Colonic mucosa (tissue), 4 donors: ENCODE measurements around the gene KIF22. TPM values are rescaled to one million over a fixed set of nuclear protein-coding genes. Genes with fewer than 3 reads are reported as not detected.

Experiments used
- DNase-seq: peaks from one replicate; pipeline ENCODE4 v3.0.0-alpha.2; 2020
- H3K27ac ChIP-seq: fragments of 200-600 bp; one replicate; pipeline ENCODE4 v1.8.0; 2021
- H3K27me3 ChIP-seq: fragments of 200-600 bp; one replicate; pipeline ENCODE4 v1.8.0; 2021
- H3K36me3 ChIP-seq: fragments of 200-600 bp; one replicate; pipeline ENCODE4 v1.8.0; 2021
- H3K4me1 ChIP-seq: fragments of 200-600 bp; one replicate; pipeline ENCODE4 v1.8.0; 2021; ENCODE audit warnings: mild to moderate bottlenecking
- H3K4me3 ChIP-seq: fragments of 200-600 bp; one replicate; pipeline ENCODE4 v1.8.0; 2021
- H3K9ac ChIP-seq, 2 donors: one replicate each; pipeline ENCODE4 v1.7.0; 2013; ENCODE audit warnings: control low read depth in 2 of 2, low read depth in 2 of 2, low read length in 2 of 2
- H3K9me3 ChIP-seq: fragments of 200-600 bp; one replicate; pipeline ENCODE4 v1.8.0; 2021
- intact Hi-C: fragments of 100-400 bp; cut with DNase I; formaldehyde crosslinking; loops from one replicate; pipeline ENCODE4 v1.14.1; 2022
- total RNA-seq, 2 donors: library from RNA; stranded (reverse); fragmentation: NEBNext Ultra II Directional in 1 of 2; extraction: Animal tissue kit (Norgen Biotek cat#: 25700) in 1 of 2; gene quantifications; one replicate each; pipeline ENCODE4 v1.2.1, GENCODE V29; 2021
- TF ChIP-seq, protein P1 (sequence below): fragments of 200-600 bp; IDR thresholded peaks from one replicate; pipeline ENCODE4 v1.8.0; 2022; ENCODE audit warnings: antibody characterized with exemption, mild to moderate bottlenecking
- donor health status: healthy.
- donor health status: DM: no; HTN: no; CAD: no.
- donor health status: DM: no; HTN: no; CAD: no.

KIF22 gene
- 100 to 1,000 TPM in 1 of 2 donors, 10 to 100 TPM in 1; 60.7 to 150 TPM for total RNA-seq

GRCh38 chr16:29790183-29790948 is at the start of gene KIF22:
Gene KIF22 (plus strand): TSS chr16:29790751. CDS start chr16:29790760, 9 bp downstream.
- Histone ChIP-seq H3K9ac (peak within 1 kb of the TSS; percentile 86 to 96), H3K4me3 (peak within 1 kb of the TSS; percentile 78), H3K36me3 (no peaks in the 10 kb centered on the region), H3K27ac (peak within 1 kb of the TSS; percentile 83), H3K4me1 (no peaks in the 10 kb centered on the region), H3K9me3 (no peaks in the 10 kb centered on the region), H3K27me3 (no peaks in the 10 kb centered on the region)
- intact Hi-C loops: no loop called here
- TF ChIP-seq, protein P1, sequence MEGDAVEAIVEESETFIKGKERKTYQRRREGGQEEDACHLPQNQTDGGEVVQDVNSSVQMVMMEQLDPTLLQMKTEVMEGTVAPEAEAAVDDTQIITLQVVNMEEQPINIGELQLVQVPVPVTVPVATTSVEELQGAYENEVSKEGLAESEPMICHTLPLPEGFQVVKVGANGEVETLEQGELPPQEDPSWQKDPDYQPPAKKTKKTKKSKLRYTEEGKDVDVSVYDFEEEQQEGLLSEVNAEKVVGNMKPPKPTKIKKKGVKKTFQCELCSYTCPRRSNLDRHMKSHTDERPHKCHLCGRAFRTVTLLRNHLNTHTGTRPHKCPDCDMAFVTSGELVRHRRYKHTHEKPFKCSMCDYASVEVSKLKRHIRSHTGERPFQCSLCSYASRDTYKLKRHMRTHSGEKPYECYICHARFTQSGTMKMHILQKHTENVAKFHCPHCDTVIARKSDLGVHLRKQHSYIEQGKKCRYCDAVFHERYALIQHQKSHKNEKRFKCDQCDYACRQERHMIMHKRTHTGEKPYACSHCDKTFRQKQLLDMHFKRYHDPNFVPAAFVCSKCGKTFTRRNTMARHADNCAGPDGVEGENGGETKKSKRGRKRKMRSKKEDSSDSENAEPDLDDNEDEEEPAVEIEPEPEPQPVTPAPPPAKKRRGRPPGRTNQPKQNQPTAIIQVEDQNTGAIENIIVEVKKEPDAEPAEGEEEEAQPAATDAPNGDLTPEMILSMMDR: peak; percentile 73
- peak; percentile 100 for DNase-seq

DNA sequence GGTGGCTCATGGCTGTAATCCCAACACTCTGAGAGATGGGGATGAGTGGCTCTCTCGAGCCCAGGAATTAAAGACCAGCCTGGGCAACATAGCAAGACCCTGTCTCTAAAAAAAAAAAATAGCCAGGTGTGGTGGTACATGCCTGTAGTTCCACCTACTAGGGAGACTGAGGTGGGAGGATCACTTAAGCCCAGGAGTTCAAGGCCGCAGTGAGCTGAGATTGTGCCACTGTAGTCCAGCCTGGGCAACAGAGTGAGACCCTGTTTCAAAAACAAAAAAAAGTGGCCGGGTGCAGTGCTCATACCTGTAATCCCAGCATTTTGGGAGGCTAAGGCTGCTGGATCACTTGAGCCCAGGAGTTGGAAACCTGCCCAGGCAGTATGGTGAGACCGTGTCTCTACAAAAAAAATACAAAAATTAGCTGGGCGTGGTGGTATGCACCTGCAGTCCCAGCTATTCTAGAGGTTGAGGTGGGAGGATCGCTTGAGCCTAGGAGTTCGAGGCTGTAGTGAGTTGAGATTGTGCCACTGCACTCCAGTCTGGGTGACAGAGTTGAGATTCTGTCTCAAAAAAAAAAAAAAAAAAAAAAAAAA is 47.8 kb upstream of the KIF22 start:
- Histone ChIP-seq H3K27ac (no peak overlapping the region), H3K36me3 (no peaks in the 10 kb centered on the region), H3K4me3 (no peak overlapping the region), H3K27me3 (no peaks in the 10 kb centered on the region), H3K9me3 (no peaks in the 10 kb centered on the region), H3K4me1 (peaks cover 21% of the 10 kb centered on the region), H3K9ac (peak overlapping the region in 1 of 2 donors; percentile 1)
- intact Hi-C loops: no loop called here
- TF ChIP-seq, protein P1: no peak
- DNase-seq: peak; percentile 45

- H3K4me1 ChIP-seq: peaks cover 17% of the 10 kb centered on the region
- TF ChIP-seq, protein P1: no peak
- no peaks in the 10 kb centered on the region for H3K27me3 ChIP-seq
- DNase-seq: no peak
- no peaks in the 10 kb centered on the region for H3K9me3 ChIP-seq
- no peak overlapping the region for H3K4me3 ChIP-seq
- peak overlapping the region in 1 of 2 donors; percentile 1 for H3K9ac ChIP-seq
- no peak overlapping the region for H3K27ac ChIP-seq
- H3K36me3 ChIP-seq: no peaks in the 10 kb centered on the region
- intact Hi-C loops: no loop called here
Observed at GRCh38 chr16:29743475-29743826, 47.1 kb upstream of the KIF22 start.

DNA sequence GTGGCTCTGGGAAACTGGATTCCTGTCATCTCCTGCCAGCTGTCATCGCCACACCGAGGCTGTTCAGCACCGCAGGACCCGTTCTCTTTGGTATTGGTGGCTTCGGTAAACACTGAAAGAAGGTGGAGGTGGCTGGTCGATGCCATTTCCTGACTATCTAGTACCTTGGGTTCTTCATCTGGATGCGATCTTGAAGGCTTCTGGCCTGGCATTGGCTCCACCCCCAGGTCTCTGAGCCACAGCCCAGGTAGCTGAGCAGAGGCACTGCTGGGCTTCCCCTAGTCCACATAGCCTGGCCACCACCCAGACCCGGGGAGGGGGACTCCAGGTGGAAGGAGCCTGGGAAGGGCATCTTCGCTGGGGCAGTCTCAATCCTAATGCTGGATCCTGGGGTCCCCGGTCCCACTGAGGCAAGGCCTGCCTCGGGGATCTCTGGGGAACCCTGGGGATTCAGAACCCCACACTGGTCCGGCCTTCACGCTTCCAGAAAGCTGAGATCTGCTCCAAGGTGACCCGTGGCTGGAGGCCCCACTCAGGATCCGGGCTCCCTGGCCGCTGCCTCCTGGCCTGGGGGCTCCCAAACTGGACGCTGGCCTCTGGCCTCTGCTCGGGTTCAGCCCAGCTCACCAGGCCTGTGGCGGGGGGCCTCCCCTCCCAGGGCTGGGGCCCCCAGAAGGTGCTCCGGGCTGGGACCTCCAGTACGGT is 46.6 kb upstream of the KIF22 start:
- H3K27ac ChIP-seq: no peak overlapping the region
- no peaks in the 10 kb centered on the region for H3K27me3 ChIP-seq
- no peaks in the 10 kb centered on the region for H3K9me3 ChIP-seq
- H3K36me3 ChIP-seq: no peaks in the 10 kb centered on the region
- TF ChIP-seq, protein P1: no peak
- DNase-seq: peak; percentile 31
- intact Hi-C loops: no loop called here
- H3K4me1 ChIP-seq: peaks cover 12% of the 10 kb centered on the region
- peak overlapping the region in 1 of 2 donors; percentile 1 for H3K9ac ChIP-seq
- H3K4me3 ChIP-seq: no peak overlapping the region

- Histone ChIP-seq H3K9ac (peak overlapping the region; percentile 38 to 46), H3K36me3 (no peaks in the 10 kb centered on the region), H3K27me3 (no peaks in the 10 kb centered on the region), H3K4me1 (peaks cover 6% of the 10 kb centered on the region), H3K9me3 (no peaks in the 10 kb centered on the region), H3K27ac (peak overlapping the region; percentile 16), H3K4me3 (peak overlapping the region; percentile 37)
- intact Hi-C loops: no loop called here
- DNase-seq: no peak
- TF ChIP-seq, protein P1: no peak
Observed at GRCh38 chr16:29744541-29745101, 45.9 kb upstream of the KIF22 start.
